Measurements from ENCODE around the gene PRMT2. TPM values are rescaled to one million over a fixed set of nuclear protein-coding genes. Genes with fewer than 3 reads are reported as not detected.

PRMT2 gene
- total and polyA plus RNA-seq, 2 experiments from 2014 or later = 51.9 to 56.9 TPM

GRCh38 chr21:46667741-46668380, 32.4 kb downstream of the PRMT2 start:
- H3K4me3 ChIP-seq = peak overlapping the region; percentile 82
- H3K27ac ChIP-seq (ENCODE audit: low read depth) = no peak overlapping the region
- peak overlapping the region; percentile 74 for H3K4me3 Mint-ChIP-seq
- H3K27ac Mint-ChIP-seq = no peak overlapping the region
- peak overlapping the region; percentile 95 for H3K4me2 ChIP-seq
- no peaks in the 10 kb centered on the region for H3K79me2 ChIP-seq (replicated peaks; ENCODE audit: insufficient read depth)
- no peaks in the 10 kb centered on the region for H3K36me3 ChIP-seq (ENCODE audit: insufficient read depth)
- H3K9me2 ChIP-seq (ENCODE audit: insufficient read depth) = peaks cover 4% of the 10 kb centered on the region; the same call in 1 of the 2 replicates
- peak overlapping the region; percentile 95 for H2AFZ ChIP-seq
- peak; percentile 69 for DNase-seq (ENCODE audit: low spot score)
- TF ChIP-seq CREB1 (CRISPR knock-in tag; IDR thresholded peaks at IDR 0.05; ENCODE audit: low read depth) (no peak), JUNB (IDR thresholded peaks at IDR 0.05; ENCODE audit: unreplicated experiment) (no peak), REST (IDR thresholded peaks at IDR 0.05; ENCODE audit: unreplicated experiment) (no peak), EZH2 (IDR thresholded peaks at IDR 0.05; ENCODE audit: low read depth, unreplicated experiment) (no peak), POLR2AphosphoS5 (IDR thresholded peaks at IDR 0.05; ENCODE audit: low read depth) (peak; percentile 44; the same call in 1 of the 2 replicates)
- no peaks in the 10 kb centered on the region; the same call in 2 of the 3 replicates for H3K36me3 Mint-ChIP-seq (ENCODE audit: low read depth)
- H3K4me1 Mint-ChIP-seq = peaks cover 9% of the 10 kb centered on the region
- H3K27me3 ChIP-seq (ENCODE audit: insufficient read depth) = peaks cover 14% of the 10 kb centered on the region; the same call in 1 of the 2 replicates
- peak; percentile 87 for ATAC-seq
- no peaks in the 10 kb centered on the region for H4K20me1 ChIP-seq (replicated peaks; ENCODE audit: insufficient read depth)
- H3F3A ChIP-seq (replicated peaks; ENCODE audit: low read depth) = no peaks in the 10 kb centered on the region
- no peaks in the 10 kb centered on the region for H3K9me3 Mint-ChIP-seq
- peaks cover 20% of the 10 kb centered on the region for H3K27me3 Mint-ChIP-seq (ENCODE audit: insufficient read depth, low read depth, poor library complexity)
- peaks cover 12% of the 10 kb centered on the region; the same call in 1 of the 2 replicates for H3K4me1 ChIP-seq (ENCODE audit: insufficient read depth)

GRCh38 chr21:46668381-46668780, 32.9 kb downstream of the PRMT2 start:
- Mint-ChIP-seq H3K36me3 (ENCODE audit: low read depth) (no peaks in the 10 kb centered on the region; the same call in 2 of the 3 replicates), H3K4me1 (peaks cover 9% of the 10 kb centered on the region), H3K4me3 (peak overlapping the region; percentile 74), H3K27ac (no peak overlapping the region), H3K9me3 (no peaks in the 10 kb centered on the region), H3K27me3 (ENCODE audit: insufficient read depth, low read depth, poor library complexity) (peaks cover 20% of the 10 kb centered on the region)
- DNase-seq (ENCODE audit: low spot score) = no peak
- Histone ChIP-seq H3K9me2 (ENCODE audit: insufficient read depth) (peaks cover 4% of the 10 kb centered on the region; the same call in 1 of the 2 replicates), H3K4me2 (peak overlapping the region; percentile 95), H3K79me2 (replicated peaks; ENCODE audit: insufficient read depth) (no peaks in the 10 kb centered on the region), H3K36me3 (ENCODE audit: insufficient read depth) (no peaks in the 10 kb centered on the region), H3K27me3 (ENCODE audit: insufficient read depth) (peaks cover 14% of the 10 kb centered on the region; the same call in 1 of the 2 replicates), H3K4me1 (ENCODE audit: insufficient read depth) (peaks cover 12% of the 10 kb centered on the region; the same call in 1 of the 2 replicates), H3F3A (replicated peaks; ENCODE audit: low read depth) (no peaks in the 10 kb centered on the region), H4K20me1 (replicated peaks; ENCODE audit: insufficient read depth) (no peaks in the 10 kb centered on the region), H3K27ac (ENCODE audit: low read depth) (no peak overlapping the region), H2AFZ (peak overlapping the region; percentile 95; the same call in 1 of the 2 replicates), H3K4me3 (peak overlapping the region; percentile 82)
- no peak for ATAC-seq
- no peak for TF ChIP-seq ZNF331 (CRISPR knock-in tag; IDR thresholded peaks at IDR 0.05; ENCODE audit: low read depth)
- no peak for TF ChIP-seq ZNF114 (CRISPR knock-in tag; IDR thresholded peaks at IDR 0.05)
- TF ChIP-seq NANOG (IDR thresholded peaks at IDR 0.05; ENCODE audit: borderline replicate concordance) = no peak
- no peak for TF ChIP-seq ETS1 (IDR thresholded peaks at IDR 0.05)
- TF ChIP-seq CTCF (conservative IDR thresholded peaks at IDR 0.05; ENCODE audit: low read depth in 2 of 2) = no peak
- no peak for TF ChIP-seq REST (IDR thresholded peaks at IDR 0.05; ENCODE audit: unreplicated experiment)
- no peak for TF ChIP-seq EZH2phosphoT487 (IDR thresholded peaks at IDR 0.05; ENCODE audit: unreplicated experiment)
- TF ChIP-seq STAT1 (IDR thresholded peaks at IDR 0.05; ENCODE audit: unreplicated experiment) = no peak
- TF ChIP-seq POLR2AphosphoS5 (IDR thresholded peaks at IDR 0.05; ENCODE audit: low read depth) = no peak
- TF ChIP-seq EZH2 (IDR thresholded peaks at IDR 0.05; ENCODE audit: low read depth, unreplicated experiment) = no peak
- no peak for TF ChIP-seq JUNB (IDR thresholded peaks at IDR 0.05; ENCODE audit: unreplicated experiment)

Measured in GM23338 (cell line).